Peyer's patch (tissue), 4 donors: ENCODE results near the gene ATG2B. TPM values are rescaled to one million over a fixed set of nuclear protein-coding genes. Genes with fewer than 3 reads are reported as not detected.

ENCODE experiments used
- DNase-seq, 3 donors: peaks; one replicate each; pipeline ENCODE4 v3.0.0-alpha.2; 2017 to 2019
- H3K27ac ChIP-seq, 4 donors: fragments of 200-600 bp; sonication (generic); one replicate each; pipeline ENCODE4 v1.5.1; 2016 to 2019
- H3K27me3 ChIP-seq, 2 donors: fragments of 200-600 bp; sonication (generic); one replicate each; pipeline ENCODE4 v1.5.1; 2019
- H3K36me3 ChIP-seq, 3 donors: fragments of 200-600 bp; sonication (generic); one replicate each; pipeline ENCODE4 v1.5.1; 2016 to 2019
- H3K4me1 ChIP-seq, 4 donors: fragments of 200-600 bp; sonication (generic); one replicate each; pipeline ENCODE4 v1.5.1; 2016 to 2019
- H3K4me3 ChIP-seq, 4 donors: fragments of 200-600 bp; sonication (generic); 1 replicate in 3 of 4; 2 replicates in 1 of 4; pipeline ENCODE4 v1.5.1; 2016 to 2019; ENCODE audit warnings: mild to moderate bottlenecking in 1 of 4
- H3K9me3 ChIP-seq, 4 donors: fragments of 200-600 bp; sonication (generic); one replicate each; pipeline ENCODE4 v1.5.1; 2016 to 2019; ENCODE audit warnings: mild to moderate bottlenecking in 1 of 4
- CTCF ChIP-seq, 6 experiments: fragments of 450-650 bp in 4 of 6; fragments of 200-600 bp in 2 of 6; sonication (generic) in 1 of 6; IDR thresholded peaks; one replicate each; pipeline ENCODE4 v1.5.1; 2017 to 2019; ENCODE audit warnings: antibody characterized with exemption in 6 of 6, mild to moderate bottlenecking in 3 of 6, moderate library complexity in 1 of 6
- POLR2A ChIP-seq, 2 donors: fragments of 450-650 bp; IDR thresholded peaks; one replicate each; pipeline ENCODE4 v1.5.1; 2017; ENCODE audit warnings: antibody characterized with exemption in 2 of 2, mild to moderate bottlenecking in 2 of 2, moderate library complexity in 2 of 2
- total RNA-seq, 4 donors: library from RNA; depleted of rRNA; stranded (reverse); fragments of >200 nt; gene quantifications; one replicate each; pipeline ENCODE4 v1.1.0, GENCODE V29; 2016

ATG2B gene
- total RNA-seq, 4 donors from 2014 or later, result 39.8 to 85.8 (median 47.4) TPM

DNA sequence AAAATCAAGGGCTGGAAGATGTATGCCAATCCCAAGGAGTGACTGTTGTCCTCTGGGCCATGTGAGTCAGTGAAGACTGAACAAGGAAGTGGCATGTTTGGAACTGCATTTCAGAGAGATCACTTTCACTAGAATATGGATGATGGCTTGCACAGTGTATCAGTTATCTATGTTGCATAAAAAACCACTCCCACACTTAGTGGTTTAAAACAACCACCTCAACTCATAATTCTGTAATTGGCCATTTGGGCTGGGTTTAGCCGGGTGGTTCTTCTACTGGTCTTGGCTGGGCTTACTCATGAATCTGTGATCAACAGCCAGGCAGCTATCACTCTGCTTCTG is 91.7 kb downstream of the ATG2B start:
- Histone ChIP-seq H3K4me1 (peaks cover 0 to 16% (median 0%) of the 10 kb centered on the region in 4 donors), H3K27ac (no peak overlapping the region), H3K9me3 (peaks cover 0 to 4% (median 0%) of the 10 kb centered on the region in 4 donors), H3K36me3 (no peaks in the 10 kb centered on the region), H3K4me3 (no peak overlapping the region), H3K27me3 (no peaks in the 10 kb centered on the region)
- DNase-seq, result no peak
- no peak for TF ChIP-seq CTCF (IDR thresholded peaks at IDR 0.05)

DNA sequence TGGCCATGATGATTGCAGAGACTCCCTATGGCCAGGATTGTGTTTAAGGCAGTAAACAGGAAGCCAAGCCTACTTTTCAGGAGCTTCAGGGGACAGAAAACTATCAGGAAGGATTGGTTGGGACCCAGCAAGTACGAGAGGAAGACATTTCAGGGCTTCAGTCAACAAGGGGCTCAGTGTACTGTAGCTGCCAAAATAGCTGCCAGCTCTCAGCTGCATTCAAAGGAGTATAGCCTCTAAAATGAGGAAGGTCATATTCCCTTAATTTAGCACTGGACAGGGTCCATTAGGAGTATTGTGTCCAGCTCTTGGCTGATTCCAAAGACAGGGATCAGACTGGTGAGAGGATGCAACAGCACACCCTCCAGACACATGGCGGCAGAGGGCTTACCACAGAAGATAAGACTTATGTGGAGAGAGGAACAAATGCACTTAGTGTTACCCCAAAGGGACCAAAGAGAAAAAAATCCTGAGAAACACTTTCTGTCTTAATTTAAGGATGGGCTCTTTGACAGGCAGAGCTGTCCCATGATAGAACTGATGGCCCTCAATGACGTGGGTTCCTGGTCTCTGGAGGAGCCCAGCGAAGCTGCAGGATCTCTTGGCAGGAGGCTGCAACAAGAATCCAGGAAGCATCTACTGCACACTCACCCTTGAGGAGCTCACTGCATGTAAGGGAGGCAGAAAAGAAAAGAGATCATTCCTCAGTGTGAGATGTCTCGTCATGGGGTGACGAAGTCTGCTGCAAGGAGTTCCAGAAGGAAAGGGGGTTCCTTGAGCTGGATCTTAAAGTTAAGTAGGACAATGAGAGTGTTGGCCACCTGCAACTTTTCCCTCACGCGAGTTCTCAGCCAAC is 92.3 kb downstream of the ATG2B start:
- H3K27ac ChIP-seq, result no peak overlapping the region
- no peaks in the 10 kb centered on the region for H3K27me3 ChIP-seq
- H3K4me1 ChIP-seq, result peaks cover 0 to 12% (median 0%) of the 10 kb centered on the region in 4 donors
- peaks cover 0 to 4% (median 0%) of the 10 kb centered on the region in 4 donors for H3K9me3 ChIP-seq
- no peak overlapping the region for H3K4me3 ChIP-seq
- TF ChIP-seq CTCF (IDR thresholded peaks at IDR 0.05) (no peak), POLR2A (IDR thresholded peaks at IDR 0.05) (no peak)
- DNase-seq, result no peak
- no peaks in the 10 kb centered on the region for H3K36me3 ChIP-seq

DNA sequence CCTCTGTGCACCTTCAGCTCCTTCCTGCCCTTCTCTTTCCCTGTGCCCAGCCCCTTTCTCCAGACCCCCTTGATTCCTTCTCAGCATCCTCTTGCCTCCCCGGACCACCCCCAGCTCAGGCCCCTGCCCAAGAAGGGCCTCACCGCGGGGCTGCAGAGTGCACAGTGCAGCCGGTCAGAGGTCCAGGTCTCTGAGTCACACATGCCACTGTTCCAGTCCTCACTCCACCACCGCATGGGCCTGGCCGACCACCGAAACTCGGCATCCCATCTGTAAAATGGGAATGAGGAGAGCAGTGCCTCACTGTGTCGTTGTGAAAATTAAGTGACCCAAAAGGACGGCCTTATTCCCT is 93.8 kb downstream of the ATG2B start:
- TF ChIP-seq POLR2A (IDR thresholded peaks at IDR 0.05) (no peak), CTCF (IDR thresholded peaks at IDR 0.05) (no peak)
- no peaks in the 10 kb centered on the region for H3K36me3 ChIP-seq
- H3K27me3 ChIP-seq, result no peaks in the 10 kb centered on the region
- no peak for DNase-seq
- H3K4me1 ChIP-seq, result no peaks in the 10 kb centered on the region
- peaks cover 0 to 4% (median 0%) of the 10 kb centered on the region in 4 donors for H3K9me3 ChIP-seq
- H3K4me3 ChIP-seq, result no peak overlapping the region
- H3K27ac ChIP-seq, result peak overlapping the region in 3 of 4 donors; percentile 25 to 61 (median 30)

- peak in 2 of 3 donors; percentile 16 to 62 for DNase-seq
- Histone ChIP-seq H3K4me1 (no peaks in the 10 kb centered on the region), H3K9me3 (peaks cover 0 to 4% (median 0%) of the 10 kb centered on the region in 4 donors), H3K27ac (peak overlapping the region in 3 of 4 donors; percentile 25 to 61 (median 30)), H3K27me3 (no peaks in the 10 kb centered on the region), H3K36me3 (no peaks in the 10 kb centered on the region), H3K4me3 (no peak overlapping the region)
- TF ChIP-seq POLR2A (IDR thresholded peaks at IDR 0.05) (no peak), CTCF (IDR thresholded peaks at IDR 0.05) (no peak)
Measured at GRCh38 chr14:96268431-96269358, 94.4 kb downstream of the ATG2B start.

GRCh38 chr14:96267916-96268315 is 95.2 kb downstream of the ATG2B start:
- no peaks in the 10 kb centered on the region for H3K36me3 ChIP-seq
- peaks cover 0 to 4% (median 0%) of the 10 kb centered on the region in 4 donors for H3K9me3 ChIP-seq
- DNase-seq, result no peak
- H3K27me3 ChIP-seq, result no peaks in the 10 kb centered on the region
- TF ChIP-seq CTCF (IDR thresholded peaks at IDR 0.05) (no peak), POLR2A (IDR thresholded peaks at IDR 0.05) (no peak)
- no peak overlapping the region for H3K4me3 ChIP-seq
- H3K4me1 ChIP-seq, result no peaks in the 10 kb centered on the region
- no peak overlapping the region for H3K27ac ChIP-seq
